ENCODE data around the gene RBP2.

DNA sequence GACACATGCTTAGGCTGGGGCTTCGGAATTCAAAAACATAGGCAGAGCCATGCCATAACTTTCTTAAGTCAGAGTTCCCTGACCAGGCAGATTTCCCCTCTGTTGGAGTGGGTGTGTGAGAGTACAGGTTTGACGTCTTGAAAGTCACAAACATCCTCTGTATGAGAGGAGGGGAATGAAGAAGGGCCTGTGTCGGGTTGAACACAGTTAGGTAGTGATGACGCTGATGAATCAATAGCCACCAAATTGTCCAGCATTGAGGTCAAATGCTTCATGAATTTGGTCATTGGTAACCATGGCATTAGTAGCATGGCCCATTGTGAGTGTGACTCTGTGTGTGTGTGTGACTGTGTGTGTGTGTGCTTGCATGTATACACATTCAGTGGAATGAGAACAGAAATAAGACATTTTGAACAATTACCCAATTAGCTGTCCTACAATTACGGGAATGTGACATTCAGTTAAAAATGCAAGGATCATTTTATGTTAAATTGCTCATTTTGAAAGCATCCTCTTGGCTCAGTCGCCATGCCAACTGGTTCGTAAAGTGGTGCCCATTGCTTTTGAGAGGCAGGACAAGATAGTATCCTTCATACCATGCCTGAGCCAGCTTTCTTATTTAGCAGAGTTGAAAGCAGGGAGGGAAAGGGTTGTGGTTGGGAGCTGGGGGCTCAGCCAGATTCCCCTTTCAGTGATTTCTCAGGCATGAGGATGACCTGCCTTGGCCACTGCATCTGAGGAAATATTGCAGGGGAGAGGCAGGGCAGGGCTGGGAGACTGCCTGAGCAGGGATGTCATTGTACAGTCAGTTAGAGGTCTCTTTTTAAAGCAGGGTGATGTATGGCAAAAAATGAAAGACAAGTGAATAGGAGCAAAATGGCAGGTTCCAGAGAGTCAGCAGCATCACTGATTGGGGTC is 35.4 kb downstream of the RBP2 start:
- TF ChIP-seq POLR2AphosphoS5 (IDR thresholded peaks at IDR 0.05): no peak
- TF ChIP-seq, protein P1, sequence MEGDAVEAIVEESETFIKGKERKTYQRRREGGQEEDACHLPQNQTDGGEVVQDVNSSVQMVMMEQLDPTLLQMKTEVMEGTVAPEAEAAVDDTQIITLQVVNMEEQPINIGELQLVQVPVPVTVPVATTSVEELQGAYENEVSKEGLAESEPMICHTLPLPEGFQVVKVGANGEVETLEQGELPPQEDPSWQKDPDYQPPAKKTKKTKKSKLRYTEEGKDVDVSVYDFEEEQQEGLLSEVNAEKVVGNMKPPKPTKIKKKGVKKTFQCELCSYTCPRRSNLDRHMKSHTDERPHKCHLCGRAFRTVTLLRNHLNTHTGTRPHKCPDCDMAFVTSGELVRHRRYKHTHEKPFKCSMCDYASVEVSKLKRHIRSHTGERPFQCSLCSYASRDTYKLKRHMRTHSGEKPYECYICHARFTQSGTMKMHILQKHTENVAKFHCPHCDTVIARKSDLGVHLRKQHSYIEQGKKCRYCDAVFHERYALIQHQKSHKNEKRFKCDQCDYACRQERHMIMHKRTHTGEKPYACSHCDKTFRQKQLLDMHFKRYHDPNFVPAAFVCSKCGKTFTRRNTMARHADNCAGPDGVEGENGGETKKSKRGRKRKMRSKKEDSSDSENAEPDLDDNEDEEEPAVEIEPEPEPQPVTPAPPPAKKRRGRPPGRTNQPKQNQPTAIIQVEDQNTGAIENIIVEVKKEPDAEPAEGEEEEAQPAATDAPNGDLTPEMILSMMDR (IDR thresholded peaks at IDR 0.05): no peak
- TF ChIP-seq EP300 (IDR thresholded peaks at IDR 0.05): no peak
- TF ChIP-seq POLR2A (IDR thresholded peaks at IDR 0.05): no peak
